Type B pancreatic cell (in vitro differentiated cells): Measurements from ENCODE around the gene INAFM1. TPM values are rescaled to one million over a fixed set of nuclear protein-coding genes. Genes with fewer than 3 reads are reported as not detected.

Experiments
- DNase-seq: peaks from one replicate; pipeline ENCODE4 v3.0.0; 2021; ENCODE audit warnings: mixed read lengths; ENCODE audit not compliant: unreplicated experiment; ENCODE audit errors: extremely low spot score
- H3K27ac Mint-ChIP-seq: 2 replicates; pipeline ENCODE4 v1.8.0; 2021; ENCODE audit warnings: mild to moderate bottlenecking, mixed read lengths
- H3K27me3 Mint-ChIP-seq: 2 replicates; pipeline ENCODE4 v1.8.0; 2021; ENCODE audit warnings: mixed read lengths
- H3K36me3 Mint-ChIP-seq: 2 replicates; pipeline ENCODE4 v1.8.0; 2021; ENCODE audit warnings: mixed read lengths
- H3K4me1 Mint-ChIP-seq: one replicate; pipeline ENCODE4 v1.8.0; 2021; ENCODE audit warnings: mixed read lengths; ENCODE audit not compliant: unreplicated experiment
- H3K4me3 Mint-ChIP-seq: 2 replicates; pipeline ENCODE4 v1.8.0; 2021; ENCODE audit warnings: mild to moderate bottlenecking, mixed read lengths
- H3K9me3 Mint-ChIP-seq: 2 replicates; pipeline ENCODE4 v1.8.0; 2021; ENCODE audit warnings: mixed read lengths
- CTCF ChIP-seq: fragments of 200-600 bp; sonication (generic); conservative IDR thresholded peaks from 2 replicates; pipeline ENCODE4 v1.5.0; 2021; ENCODE audit warnings: antibody characterized with exemption, mild to moderate bottlenecking
- total RNA-seq: library from RNA; stranded (reverse); gene quantifications from 2 replicates; pipeline ENCODE4 v1.2.1, GENCODE V29; 2021; ENCODE audit warnings: low replicate concordance

INAFM1 gene
- total RNA-seq, 1 donor from 2014 or later, result 8.2 TPM

DNA sequence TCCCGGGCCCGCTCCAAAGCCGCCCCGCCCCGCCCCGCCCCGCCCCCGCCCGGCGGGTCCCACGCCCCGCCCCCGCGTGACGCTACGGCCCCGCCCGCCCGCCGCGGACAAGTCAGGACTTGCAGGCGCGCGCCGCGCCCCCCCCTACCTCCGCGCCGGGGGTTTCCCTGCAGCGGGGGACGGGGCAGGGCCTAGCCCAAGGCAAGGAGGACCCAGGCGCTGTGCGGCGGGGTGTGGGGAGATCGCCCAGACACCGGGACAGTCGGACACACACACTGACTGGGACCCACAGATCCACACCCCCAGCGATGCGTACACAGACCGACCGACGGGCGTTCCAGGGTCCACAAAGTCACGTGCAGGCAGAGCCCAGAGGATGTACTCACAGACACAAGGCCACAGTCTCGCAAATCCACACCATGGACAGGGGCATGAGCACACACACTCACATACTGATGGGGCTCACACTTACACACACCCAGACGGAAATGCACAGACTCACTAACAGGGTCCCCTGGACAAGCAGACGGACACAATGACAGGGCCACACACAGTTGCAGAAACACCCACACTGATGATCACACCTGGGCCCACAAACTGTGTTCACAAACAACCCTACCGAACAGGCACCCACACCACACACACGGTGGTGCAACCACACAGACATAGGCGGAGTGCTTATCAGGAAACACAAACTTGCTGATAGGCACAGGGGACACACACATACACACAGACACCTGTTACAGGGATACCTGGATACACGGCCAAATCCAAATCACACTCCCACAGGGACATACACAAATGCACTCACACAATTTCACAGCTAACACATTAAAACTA lies 43.2 kb upstream of the INAFM1 start:
- Mint-ChIP-seq H3K4me3 (peak overlapping the region; percentile 84), H3K36me3 (no peaks in the 10 kb centered on the region), H3K4me1 (peaks cover 16% of the 10 kb centered on the region), H3K27me3 (peaks cover 3% of the 10 kb centered on the region), H3K9me3 (no peaks in the 10 kb centered on the region), H3K27ac (peak overlapping the region; percentile 92)
- TF ChIP-seq CTCF, result no peak
- DNase-seq, result peak; percentile 91

DNA sequence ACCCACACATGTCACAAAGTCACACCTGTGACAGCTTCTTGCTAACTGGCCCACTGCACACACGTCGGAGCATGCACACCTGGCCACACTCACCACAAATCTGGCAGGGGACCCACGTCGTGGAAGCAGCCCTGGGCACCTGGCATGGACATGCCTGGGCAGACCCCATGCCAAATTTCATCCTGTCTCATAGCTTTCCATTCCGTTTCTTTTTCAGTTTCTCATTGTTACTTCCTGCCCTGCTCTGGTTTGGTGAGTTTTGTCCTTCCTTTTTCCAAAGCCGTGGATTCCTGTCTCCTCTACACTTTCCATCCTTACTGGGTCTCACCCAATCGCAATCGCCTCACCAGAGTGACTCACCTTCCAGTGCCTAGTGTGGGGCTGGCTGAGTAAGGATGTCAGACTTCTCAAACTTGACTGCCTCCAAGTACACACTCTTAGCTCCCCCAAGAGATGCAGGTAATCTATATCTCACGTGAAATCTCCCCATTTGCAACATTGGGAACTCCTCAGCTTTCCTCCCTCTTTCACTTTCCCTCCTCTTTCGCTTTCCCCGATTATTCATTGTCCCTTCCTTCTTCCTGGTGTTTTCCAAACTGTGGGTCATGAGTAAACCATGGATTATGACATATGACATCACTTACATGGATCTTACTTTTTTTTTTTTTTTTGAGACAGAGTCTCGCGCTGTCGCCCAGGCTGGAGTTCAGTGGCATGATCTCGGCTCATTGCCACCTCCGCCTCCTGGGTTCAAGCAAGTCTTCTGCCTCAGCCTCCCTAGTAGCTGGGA lies 42.1 kb upstream of the INAFM1 start:
- Mint-ChIP-seq H3K4me3 (peak overlapping the region; percentile 84), H3K4me1 (peaks cover 16% of the 10 kb centered on the region), H3K27ac (peak overlapping the region; percentile 92), H3K27me3 (peaks cover 3% of the 10 kb centered on the region), H3K36me3 (no peaks in the 10 kb centered on the region), H3K9me3 (no peaks in the 10 kb centered on the region)
- DNase-seq, result no peak
- no peak for TF ChIP-seq CTCF

- H3K4me1 Mint-ChIP-seq, result peaks cover 20% of the 10 kb centered on the region
- no peak for DNase-seq
- no peak overlapping the region for H3K4me3 Mint-ChIP-seq
- H3K27ac Mint-ChIP-seq, result no peak overlapping the region
- no peak for TF ChIP-seq CTCF
- no peaks in the 10 kb centered on the region for H3K9me3 Mint-ChIP-seq
- no peaks in the 10 kb centered on the region for H3K36me3 Mint-ChIP-seq
- peaks cover 19% of the 10 kb centered on the region for H3K27me3 Mint-ChIP-seq
Observed at GRCh38 chr19:47236072-47236675, 38.5 kb upstream of the INAFM1 start.

DNA sequence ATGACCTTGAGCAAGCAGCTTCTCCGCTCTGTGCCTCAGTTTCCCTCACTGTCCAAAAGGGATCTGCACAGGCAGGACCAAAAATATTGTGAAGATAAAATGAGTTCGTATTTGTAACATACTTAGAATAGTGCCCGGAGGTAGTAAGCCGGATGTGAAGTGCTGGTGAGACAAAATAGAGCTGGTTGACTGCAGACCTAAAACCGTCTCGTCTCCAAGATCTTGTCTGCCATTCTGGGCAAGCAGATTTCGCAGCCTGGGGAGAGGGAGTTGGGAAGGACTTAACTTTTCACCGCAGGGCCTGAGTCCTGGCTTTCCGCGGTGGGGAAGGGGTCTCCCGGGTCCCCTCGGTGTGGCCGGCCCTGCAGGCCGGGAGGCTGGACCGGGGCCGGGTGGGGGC lies 35.5 kb upstream of the INAFM1 start:
- TF ChIP-seq CTCF, result no peak
- Mint-ChIP-seq H3K27ac (peak overlapping the region; percentile 36), H3K9me3 (no peaks in the 10 kb centered on the region), H3K4me3 (peak overlapping the region; percentile 79), H3K27me3 (peaks cover 22% of the 10 kb centered on the region), H3K36me3 (no peaks in the 10 kb centered on the region), H3K4me1 (peaks cover 4% of the 10 kb centered on the region)
- no peak for DNase-seq

DNA sequence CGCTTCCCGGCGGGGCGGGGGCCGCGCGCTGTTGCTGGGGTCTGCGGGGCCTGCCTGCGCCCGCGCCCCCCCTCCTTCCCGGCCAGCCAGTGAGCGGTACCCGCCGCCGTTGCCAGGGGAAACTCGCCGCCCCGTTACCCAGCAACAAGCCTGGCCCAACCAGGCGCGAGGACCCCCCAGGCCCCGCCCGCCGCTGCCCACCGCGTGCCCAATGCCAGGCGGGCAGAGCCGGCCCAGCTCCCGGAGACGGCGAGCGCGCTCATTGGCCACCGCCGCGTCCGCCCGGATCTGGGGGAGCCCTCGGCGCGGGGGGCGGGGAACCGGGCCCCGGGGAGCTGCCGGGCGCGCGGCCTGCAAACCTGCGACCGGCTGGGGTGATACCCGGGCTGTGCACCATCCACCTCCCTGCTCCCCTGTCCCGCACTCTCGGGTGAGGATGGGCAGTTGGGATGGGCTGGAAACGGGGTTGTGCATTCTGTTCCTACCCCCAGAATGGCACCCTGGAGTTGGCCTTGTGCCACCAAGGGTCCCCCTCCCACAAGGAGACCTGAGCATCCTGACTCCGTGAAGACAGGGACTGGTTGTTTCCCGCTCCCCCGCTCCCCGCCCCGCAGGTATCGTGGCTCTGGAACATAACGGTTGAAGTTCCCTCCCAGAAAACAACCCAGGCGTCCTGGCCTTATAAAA lies 34.9 kb upstream of the INAFM1 start:
- no peak for DNase-seq
- TF ChIP-seq CTCF, result no peak
- Mint-ChIP-seq H3K4me1 (peaks cover 4% of the 10 kb centered on the region), H3K27me3 (peaks cover 22% of the 10 kb centered on the region), H3K36me3 (no peaks in the 10 kb centered on the region), H3K4me3 (peak overlapping the region; percentile 58), H3K9me3 (no peaks in the 10 kb centered on the region), H3K27ac (peak overlapping the region; percentile 9)
